HG03521 (cell line): Measurements from ENCODE around the gene MEF2D.

Experiments used
- ATAC-seq: cut with Tn5 transposase; IDR thresholded peaks from one replicate; pipeline ENCODE4 v1.9.1; 2021; ENCODE audit warnings: mild to moderate bottlenecking, moderate library complexity; ENCODE audit not compliant: unreplicated experiment

MEF2D gene

DNA sequence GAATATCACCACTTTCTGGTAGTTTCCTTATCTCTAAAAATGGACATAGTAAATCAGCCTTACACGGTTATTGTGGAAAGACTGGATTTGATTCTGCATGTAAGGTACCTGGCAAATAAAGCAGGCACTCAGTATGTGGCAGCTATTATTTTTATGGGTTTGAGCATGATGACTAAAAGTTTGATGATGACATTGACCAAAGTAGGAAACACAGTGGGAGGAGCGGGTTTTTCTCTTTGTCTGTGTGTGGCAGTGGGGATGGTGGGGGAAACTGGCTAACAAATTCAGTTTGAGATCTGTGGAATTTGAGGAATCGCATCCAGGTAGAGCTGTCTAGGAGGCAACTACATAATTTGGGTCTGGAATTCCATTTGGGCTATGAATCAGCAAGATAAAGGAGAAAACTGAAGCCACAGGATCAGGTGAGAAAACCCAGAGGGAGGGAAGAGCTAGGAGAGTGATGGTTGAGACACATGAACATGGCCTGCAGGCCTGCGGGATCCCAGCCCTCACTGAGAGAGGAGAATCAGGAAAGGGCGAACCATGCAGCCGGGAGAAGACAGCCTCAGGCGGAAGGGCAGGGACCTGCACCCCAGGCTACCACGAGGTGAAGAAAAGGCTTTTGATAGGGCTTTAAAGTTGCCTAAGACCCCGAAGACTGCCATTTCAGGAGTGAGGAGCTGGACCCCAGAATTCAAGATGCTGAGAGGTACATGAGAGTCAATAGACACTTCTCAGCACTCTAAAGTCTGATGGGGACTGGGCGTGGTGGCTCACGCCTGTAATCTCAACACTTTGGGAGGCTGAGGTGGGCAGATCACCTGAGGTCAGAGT lies 52.2 kb downstream of the MEF2D start:
- no peak for ATAC-seq

DNA sequence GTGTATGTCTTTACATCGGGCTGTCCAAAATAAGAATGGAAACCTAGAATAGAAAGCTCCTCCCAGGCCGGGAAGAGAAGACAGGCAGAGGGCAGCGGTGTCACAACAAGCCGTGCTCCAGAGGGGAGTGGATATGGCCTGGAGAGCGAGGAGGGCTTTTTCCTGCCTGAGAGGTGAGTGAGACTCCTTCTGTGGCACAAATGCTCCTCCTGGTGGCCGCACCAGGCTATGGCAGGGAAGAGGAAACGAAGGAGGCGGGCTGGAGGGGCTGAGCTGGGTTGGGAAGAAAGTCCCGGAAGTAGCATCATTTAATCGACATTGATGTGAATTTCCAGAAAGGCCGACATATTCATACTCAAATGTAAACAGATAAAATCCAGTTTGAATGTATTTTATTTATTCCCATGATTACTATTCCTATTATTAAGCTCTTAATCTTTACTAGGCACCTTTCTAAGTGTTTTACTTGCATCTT lies 54.7 kb downstream of the MEF2D start:
- ATAC-seq, result no peak

GRCh38 chr1:156444407-156445001 lies 56.1 kb downstream of the MEF2D start:
- ATAC-seq, result no peak

- no peak for ATAC-seq
These were observed 57.3 kb downstream of the MEF2D start for GRCh38 chr1:156443286-156443685.

DNA sequence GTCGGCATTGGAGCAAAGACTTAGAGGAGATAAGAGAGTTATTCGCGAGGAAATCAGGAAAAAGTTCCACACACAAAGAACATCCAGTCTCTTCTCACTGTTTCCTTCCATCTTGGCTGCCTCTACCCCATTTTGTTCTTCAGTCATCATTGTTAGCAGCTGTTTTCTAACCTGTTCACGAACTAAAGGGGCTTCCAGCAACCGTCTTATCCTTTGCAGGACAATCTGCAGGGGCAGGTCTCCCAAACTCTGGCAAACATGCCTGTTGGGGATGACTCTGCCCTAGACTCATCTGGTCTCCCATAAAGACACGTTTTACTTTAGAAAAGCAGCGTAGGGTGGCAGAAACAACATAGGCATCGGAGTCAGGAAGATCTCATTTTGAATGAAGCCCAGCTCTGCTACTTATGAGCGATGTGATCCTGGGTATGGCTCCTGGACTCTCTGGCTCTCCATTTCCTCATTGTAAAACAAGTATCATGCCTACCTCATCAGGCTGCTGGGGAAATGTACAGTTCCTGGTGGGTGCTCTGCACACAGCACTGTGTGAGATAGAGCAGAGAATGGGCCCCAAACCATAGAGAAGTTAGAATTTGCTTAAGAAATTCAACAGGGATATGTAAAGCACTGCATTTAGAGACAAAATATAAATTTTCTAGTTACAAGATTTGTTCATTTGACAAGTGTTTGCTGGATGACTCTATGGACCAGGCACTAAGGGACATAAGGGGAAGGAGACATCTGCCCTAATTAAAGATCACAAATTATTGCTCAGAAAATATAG lies 59.7 kb downstream of the MEF2D start:
- no peak for ATAC-seq

GRCh38 chr1:156439777-156440183 lies 60.8 kb downstream of the MEF2D start:
- no peak for ATAC-seq

GRCh38 chr1:156439036-156439776 lies 61.4 kb downstream of the MEF2D start:
- ATAC-seq, result no peak

GRCh38 chr1:156438278-156438987 lies 62.1 kb downstream of the MEF2D start:
- no peak for ATAC-seq

DNA sequence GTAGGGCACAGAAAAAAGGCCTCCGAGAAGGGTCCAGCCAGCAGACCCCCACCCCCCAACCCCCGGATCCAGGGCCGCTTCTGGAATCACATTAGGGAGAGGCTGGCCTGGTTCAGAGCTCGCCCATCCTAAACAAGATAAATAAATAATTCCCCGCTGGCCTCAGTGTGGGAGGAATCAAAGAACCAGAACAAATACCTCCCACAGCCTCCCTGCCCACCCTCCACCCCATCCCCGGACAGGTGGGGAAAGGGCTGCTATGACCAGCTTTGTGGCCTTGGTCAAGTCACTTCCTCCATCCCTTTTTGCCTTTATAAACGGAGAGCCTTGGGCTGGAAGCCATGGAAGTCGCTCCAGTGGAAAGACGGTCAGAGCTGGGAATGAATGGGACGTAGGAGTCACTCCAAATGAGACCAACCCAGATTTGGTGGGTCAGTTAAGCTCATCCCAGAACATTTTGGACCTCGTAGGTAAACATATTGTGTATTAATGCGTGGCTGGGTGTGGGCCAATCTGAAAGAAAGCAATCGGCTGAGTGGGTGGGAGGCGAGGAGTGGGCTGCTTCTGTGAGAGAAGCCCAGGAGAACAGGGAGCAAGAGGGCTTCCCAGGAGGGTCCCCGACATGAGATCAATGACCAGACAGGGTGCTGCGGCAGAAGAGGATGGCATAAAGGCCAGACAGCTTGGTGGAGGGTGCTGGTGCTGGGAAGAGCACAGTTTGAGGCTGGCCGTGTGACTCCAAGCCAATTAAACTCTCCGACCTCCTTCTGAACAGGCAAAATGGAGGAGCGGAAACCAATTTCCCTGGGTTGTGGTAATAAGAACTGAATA lies 63.3 kb downstream of the MEF2D start:
- ATAC-seq, result no peak

GRCh38 chr1:156436141-156437036 lies 64.2 kb downstream of the MEF2D start:
- ATAC-seq, result no peak

DNA sequence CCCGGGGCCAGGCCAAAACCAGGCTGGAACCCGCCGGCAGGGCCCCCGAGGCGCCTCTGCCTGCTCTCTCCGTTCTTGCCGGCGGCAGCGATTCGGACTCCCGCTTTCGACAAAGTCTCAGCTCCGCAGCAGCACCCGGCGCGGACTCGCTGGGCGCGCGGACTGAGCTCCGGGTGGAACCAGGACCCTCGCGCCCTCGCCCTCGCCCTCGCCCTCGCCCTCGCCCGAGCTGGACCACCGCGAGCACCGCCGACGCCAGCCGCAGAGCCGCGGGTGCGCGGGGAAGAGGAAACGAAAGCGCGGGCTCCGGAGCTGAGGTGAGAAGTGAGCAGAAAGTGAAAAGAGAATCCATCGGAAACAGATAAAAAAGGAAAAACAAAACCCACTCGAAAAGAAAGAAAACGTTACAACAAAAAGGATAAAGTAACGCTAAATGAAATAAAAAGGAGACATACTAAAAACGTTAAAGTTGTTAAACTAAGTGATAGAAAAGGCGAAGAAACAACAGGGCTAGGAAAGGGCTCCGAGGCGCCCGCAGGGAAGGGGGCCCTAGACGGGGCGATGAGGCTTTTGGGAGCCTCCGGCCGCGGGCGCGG lies 64.9 kb downstream of the MEF2D start:
- no peak for ATAC-seq

DNA sequence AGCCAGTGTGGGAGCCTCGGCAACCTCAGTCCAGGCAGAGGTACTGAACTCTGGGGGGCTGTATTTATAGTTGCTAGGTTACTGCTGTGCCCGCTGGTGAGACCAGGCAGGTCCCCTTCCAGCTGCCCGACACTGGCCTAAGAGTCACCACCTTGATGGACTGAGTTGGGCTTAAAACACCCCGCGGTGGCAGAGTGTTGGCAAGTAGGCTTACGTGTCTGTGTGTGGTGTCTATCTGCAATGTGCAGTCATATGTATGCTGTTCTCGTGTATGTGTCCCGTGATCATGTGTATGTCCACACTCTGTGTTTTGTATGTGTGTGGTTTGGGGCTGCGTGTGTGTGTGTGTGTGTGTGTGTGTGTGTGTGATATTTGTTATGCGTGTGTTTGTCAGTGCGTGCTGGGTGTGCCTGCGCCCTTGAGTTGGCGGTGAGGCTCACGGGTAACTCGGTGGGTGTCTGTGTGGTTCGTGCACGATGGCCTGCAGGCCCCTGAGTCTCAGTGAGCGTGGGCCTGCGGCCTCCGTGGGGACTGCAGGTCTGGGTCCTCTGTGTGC lies 65.5 kb downstream of the MEF2D start:
- ATAC-seq, result no peak

- peak; percentile 56 for ATAC-seq
These were observed 67.0 kb downstream of the MEF2D start for GRCh38 chr1:156433602-156434001.

DNA sequence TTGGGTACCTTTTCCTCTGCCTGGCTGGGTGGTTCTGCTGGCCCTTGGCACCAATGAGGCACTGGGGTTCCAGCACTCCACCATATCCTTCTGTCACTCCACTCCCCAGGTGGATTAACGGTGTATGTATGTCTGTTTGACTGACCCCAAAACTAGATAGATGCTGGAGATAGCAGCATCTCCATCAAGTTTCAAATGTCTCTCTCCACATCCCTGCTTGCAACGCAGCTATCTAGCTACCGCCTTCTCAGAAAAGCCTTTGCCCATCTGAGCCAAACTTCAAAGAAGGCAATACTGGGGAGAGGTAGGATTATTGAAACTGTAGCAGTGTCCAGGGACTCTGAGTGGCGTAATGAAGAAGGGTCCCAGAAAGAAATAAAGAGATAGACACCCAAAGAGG lies 67.5 kb downstream of the MEF2D start:
- no peak for ATAC-seq

DNA sequence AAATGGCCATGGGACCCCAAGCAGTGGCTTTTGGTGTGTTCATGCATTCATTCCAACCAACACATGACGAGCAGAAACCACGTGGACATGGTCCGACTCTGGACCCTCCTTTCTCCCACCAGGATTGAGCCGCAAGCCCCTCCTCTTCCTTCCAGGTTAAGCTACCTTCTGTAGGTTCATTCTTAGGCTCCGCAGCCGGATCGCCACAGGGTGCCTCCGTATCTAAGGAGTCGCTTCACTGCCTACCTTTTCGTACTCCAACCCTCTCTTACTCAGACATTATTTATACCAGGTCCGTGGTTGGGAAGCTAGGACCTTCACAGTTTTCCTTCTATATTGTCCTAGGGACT lies 67.9 kb downstream of the MEF2D start:
- ATAC-seq, result no peak

GRCh38 chr1:156431769-156432668 lies 68.6 kb downstream of the MEF2D start:
- ATAC-seq, result no peak

DNA sequence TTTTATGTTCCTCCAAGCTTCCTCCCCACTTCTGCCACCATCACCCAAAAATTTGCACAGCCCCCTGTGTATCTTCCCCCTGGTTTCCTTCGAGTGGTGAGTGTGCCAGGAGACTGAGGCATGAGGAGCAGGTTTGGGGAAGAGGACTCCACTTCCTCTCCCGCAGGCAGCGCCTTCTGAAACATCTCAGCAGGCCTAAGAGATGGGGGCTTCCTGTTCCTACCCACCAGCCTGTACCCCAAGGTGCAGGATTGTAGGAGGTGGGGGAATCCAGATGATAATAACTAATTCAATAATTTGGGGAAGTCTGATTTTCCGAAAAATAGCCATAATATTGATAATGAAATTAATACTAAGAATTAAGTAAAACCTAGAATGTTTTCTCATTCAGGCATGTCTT lies 69.2 kb downstream of the MEF2D start:
- ATAC-seq, result no peak
